GM21526 (cell line): ENCODE results near the gene ATP5PO.
"Not testable (repeated sequence)": the region's sequence is repeated elsewhere in the genome, so short reads cannot be mapped to it uniquely, and the experiment has no call there.

Source experiments
- ATAC-seq: cut with Tn5 transposase; IDR thresholded peaks from one replicate; pipeline ENCODE4 v1.9.1; 2021; ENCODE audit warnings: moderate library complexity; ENCODE audit not compliant: unreplicated experiment, low FRiP score

Gene ATP5PO

DNA sequence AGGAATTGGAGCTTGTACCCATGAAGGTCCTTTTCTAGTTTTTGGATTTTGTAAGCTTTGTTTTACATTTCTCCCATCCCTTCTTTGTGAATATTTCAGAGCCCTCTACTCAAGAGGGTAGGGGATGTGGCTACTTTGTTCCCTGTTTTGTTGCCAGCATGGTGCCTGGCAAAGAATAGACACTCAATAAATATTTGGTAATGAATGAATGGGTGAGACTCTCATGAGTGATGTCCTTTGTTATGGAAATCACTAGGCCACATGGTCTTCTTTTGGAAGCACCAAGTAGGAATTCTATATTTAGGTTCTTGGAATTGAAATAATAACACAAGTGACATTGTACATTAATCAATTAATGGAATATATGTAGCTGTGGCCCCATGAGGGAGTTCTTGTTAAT is 26.8 kb upstream of the ATP5PO start:
- no peak for ATAC-seq

DNA sequence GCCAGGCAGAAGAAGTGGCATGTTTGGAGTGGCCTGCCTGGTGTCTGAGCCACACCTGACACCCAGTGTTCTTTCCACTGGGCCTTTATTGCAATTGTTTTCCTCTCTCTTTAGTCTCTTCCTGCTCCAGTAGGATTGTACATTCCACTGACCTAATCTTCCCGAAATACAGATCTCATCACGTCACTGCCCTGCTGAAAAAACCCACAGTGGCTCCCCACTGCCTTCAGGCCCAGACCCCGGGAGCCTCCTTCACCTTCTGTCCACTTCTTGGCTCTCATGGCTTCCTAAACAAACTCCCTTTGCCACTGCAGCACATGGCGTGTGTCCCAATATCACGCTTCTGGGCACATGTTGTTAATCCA is 25.3 kb upstream of the ATP5PO start:
- no peak for ATAC-seq

DNA sequence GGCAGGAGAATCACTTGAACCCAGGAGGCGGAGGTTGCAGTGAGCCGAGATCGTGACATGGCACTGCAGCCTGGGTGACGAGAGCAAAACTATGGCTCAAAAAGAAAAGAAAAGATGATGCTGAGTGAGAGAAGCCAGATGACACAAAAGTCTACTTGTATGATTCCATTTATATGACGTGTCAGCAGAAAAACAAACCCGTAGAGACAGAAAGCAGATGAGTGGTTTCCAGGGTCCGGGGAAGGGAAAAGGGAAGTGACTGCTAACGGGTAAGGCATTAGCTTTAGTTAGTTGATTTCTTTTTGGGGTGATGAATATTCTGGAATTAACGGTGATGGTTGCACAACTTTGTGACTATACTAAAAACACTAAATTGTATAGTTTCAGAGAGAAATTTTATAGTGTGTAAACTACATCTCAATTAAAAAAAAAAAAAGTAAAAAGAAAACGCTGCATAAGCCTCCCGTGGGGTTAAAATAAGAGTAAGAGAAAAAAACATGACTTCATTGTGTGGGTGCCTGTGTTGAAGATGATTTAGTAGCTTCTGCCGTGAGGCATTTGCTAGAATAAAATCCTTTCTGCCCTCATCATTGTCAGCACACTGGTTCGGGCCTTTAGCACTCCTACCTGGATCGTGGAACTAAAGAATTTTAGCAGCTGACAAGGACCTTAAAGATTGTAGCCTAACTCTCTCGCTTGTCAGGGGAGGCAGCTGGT is 24.7 kb upstream of the ATP5PO start:
- no peak for ATAC-seq

DNA sequence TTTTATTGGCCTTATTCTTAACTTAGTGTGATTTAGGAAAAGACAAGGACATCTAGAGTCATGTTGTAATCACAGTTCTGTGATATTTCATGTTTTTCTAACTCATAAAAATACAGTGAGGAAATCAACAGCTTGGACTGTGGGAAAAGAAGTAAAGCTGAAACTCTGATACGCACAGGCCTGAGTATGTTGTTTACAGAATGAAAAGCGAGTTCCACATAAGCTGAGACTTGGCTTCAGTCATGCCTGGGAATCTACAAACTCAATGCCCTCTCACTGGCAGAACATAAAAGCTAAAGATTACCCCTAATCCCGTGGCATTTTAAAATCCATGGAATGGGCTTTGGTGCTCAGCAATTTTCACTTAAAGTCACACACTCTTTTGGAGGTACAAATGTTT is 23.6 kb upstream of the ATP5PO start:
- no peak for ATAC-seq

DNA sequence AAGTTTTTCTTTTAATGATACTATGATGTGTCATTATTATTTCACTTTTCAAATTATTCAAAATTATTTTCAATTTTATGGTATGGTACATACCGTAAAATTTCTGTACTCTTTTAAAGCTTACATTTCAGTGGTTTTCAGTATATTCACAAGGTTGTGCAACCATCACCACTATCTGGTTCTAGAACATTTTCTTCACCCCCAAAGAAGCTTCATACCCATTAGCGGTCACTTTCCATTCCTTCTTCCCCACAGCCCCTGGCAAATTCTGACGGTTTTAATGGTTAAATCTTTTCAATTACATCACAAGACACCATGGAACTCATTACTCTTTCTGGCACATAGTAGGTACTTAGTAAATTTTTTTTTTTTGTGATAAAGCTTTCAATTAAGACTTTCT is 22.8 kb upstream of the ATP5PO start:
- ATAC-seq = no peak

DNA sequence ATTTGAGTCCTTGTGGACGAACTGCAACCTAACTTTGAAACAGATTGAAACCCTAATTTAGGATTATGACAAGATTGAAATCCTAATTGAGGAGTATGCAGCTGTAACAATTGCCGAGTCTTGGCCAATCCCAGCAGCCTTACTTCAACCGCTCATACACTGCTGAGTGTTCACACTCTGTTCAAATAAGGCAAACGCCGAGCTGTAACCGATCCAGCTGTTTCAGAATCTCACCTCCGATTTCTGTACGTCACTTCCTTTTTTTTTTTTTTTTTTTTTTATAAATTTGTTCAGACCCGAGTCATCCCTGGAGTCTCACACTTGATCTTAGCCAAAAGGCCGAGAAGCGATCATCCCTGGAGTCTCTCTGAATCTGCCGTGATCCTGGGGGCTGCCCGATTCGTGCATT is 22.3 kb upstream of the ATP5PO start:
- no peak for ATAC-seq

DNA sequence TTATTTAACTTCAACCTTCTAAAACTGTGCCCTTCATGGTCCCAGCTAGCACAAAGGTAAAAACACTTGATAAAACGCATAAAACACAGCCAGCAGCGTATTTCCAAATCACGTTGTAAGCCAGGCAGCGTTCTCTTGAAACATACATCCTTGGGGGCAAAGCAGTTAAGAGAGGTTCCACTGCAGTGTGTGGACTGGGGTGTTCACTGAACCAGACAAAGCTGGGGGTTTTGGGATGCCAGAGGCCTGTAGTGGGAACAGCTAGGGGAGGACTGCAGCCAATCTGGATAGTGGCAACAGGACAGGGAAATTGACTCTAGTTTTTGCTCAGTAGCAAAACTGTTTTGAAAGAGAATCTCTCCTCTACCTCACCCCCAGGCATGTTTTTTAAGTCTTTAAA is 21.5 kb upstream of the ATP5PO start:
- no peak for ATAC-seq

DNA sequence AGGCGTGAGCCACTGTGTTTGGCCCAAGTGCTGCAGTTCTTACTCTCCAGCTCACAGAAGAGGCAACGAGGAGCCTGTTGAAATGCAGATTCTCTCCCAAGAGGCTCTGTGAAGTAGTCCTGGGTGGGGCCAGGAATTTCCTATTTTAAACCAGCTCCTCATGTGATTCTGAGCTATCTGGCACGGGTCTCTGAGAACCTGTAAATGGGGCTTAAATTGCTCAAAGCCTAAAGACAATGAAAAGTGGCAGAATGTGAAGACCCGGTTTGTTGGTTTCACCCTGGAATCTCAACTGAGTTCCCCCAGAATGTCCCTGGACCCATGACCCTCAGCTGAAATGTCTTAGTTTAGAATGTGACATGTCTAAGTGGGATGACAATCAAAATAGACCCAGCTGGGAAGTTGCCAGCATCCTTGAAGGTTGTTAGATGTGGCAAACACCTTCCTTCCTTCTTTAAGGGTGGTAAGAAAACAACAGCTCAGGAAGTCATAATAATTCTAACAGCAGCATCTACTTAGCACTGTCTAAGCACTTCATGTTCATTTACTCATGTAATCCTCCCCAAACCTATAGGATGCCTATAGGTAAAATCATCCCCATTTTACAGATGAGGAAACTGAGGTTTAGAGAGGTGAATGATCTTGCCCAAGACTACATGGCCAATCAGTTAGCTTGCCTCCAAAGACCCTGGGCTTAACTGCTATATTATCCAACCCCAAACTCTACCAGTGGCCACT is 20.9 kb upstream of the ATP5PO start:
- no peak for ATAC-seq

DNA sequence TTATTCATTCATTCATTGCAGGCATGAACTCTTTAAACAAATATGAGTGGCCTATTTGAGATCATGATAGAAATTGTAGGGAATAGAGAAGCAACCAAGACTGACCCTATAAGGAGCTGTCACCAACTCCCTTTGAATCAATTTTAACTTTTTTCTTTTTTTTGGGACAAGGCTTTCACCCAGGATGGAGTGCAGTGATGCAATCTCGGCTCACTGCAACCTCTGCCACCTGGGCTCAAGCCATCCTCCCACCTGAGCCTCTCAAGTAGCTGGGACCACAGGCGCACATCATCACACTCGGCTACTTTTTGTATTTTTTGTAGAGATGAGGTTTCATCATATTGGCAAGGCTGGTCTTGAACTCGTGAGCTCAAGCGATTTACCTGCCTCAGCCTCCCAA is 17.1 kb upstream of the ATP5PO start:
- no peak for ATAC-seq

DNA sequence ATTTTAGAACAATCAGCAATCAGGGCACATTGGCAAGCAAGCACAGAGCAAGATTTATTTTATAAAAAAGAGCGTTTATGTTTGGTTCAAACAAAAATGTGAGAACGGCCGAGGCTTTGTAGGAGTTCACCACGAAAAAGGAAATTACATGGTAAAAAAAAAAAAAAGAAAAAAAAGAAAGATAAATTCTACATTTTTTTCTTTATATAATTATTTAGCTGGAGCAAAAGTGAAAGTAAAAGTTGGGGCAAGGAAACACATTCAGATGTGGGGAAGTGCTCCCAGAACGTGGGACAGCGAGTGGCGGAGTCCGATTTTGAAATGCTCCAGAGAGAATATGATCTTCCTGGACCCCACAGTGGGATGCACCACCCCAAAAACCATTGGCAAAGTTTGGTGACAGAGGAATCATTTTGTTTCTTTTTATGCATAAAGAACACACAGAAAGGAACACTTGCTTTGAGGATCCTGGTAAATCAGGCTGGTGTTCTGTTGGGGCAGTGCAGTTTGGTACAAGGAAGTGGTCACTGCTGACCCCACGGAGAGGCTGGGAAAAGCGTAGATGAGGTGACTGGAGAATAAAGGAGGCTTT is 16.3 kb upstream of the ATP5PO start:
- no peak for ATAC-seq

DNA sequence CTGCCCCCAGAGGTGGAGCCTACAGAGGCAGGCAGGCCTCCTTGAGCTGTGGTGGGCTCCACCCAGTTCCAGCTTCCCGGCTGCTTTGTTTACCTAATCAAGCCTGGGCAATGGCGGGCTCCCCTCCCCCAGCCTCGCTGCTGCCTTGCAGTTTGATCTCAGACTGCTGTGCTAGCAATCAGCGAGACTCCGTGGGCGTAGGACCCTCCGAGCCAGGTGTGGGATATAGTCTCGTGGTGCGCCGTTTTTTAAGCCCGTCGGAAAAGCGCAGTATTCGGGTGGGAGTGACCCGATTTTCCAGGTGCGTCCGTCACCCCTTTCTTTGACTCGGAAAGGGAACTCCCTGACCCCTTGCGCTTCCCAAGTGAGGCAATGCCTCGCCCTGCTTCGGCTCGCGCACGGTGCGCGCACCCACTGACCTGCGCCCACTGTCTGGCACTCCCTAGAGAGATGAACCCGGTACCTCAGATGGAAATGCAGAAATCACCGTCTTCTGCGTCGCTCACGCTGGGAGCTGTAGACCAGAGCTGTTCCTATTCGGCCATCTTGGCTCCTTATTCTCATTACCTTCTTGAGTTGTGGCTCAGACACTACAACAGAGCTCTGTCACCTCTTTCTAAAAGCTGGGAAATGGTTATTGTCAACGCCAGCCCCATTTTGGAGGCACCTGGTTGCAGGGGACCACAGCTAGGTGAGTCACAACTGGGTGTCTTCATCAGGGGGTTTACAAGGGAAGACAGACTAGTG is 15.6 kb upstream of the ATP5PO start:
- ATAC-seq = not testable (repeated sequence)

DNA sequence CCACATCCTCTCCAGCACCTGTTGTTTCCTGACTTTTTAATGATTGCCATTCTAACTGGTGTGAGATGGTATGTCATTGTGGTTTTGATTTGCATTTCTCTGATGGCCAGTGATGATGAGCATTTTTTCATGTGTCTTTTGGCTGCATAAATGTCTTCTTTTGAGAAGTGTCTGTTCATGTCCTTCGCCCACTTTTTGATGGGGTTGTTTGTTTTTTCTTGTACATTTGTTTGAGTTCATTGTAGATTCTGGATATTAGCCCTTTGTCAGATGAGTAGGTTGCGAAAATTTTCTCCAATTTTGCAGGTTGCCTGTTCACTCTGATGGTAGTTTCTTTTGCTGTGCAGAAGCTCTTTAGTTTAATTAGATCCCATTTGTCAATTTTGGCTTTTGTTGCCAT is 10.6 kb upstream of the ATP5PO start:
- ATAC-seq = not testable (repeated sequence)

DNA sequence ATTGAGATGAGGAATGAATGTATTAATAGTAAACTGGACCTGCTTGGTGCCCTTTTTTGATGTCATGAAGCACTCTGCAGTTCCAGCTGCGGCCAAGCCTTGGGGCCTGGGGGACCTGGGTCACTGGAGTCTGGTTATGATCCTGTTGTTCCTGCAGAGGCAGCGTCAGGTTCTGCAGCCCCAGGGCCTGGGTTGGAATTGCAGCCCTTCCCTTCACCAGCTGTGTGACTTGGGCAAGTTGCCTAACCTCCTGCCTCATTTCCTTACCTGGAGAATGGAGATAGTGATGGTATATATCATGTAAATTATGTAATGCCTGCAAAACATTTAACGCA is 9.1 kb upstream of the ATP5PO start:
- no peak for ATAC-seq

DNA sequence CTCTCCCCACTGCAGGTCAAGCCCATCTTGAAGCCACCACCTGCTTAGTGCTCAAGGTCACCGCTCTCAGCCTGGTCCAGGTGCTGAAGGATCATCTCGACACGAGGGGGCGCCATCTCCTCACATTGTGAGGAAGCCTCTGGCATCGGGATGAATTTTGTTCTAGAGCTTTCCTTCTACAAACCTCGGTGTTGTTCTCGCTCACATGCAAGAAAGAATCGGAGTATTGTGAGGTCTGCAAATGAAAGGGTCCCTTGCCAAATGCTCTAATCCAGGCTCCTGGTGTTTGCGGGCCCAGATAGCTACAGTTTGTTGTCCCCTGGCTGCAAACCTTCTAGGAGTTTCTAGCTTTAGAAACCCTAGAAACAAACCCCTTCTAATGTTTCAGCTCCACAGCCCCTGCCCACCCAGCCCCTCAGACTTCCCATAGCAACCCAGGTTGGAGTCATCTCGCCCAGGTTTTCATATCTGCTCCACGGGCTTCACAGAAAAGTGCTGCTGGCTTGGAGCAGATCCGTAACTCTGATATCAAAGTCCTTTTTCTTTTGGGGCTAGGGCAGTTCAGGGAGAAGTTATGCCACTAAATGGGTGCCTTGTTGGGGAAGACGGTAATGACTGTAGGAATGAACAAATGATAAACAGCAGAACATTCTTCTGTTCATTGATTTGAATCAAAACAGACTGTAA is 8.6 kb upstream of the ATP5PO start:
- peak; percentile 73 for ATAC-seq

DNA sequence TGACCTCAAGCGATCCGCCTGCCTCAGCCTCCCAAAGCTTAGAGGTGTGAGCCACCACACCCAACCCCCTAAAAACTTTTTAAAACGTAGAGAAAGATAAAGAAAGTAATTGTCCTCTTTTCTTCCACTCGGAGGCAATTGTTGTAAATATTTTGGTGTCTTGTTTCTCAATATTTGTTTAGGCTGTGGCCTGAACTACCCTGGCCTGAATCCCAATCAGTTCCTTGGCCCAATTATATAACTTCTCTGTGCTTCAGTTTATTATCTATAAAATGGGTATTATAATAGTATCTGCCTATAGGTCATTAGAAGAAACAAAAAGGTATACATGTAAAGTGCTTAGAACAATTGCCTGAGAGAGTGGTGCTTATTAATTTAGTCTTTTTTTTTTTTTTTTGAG is 1.8 kb upstream of the ATP5PO start:
- no peak for ATAC-seq

DNA sequence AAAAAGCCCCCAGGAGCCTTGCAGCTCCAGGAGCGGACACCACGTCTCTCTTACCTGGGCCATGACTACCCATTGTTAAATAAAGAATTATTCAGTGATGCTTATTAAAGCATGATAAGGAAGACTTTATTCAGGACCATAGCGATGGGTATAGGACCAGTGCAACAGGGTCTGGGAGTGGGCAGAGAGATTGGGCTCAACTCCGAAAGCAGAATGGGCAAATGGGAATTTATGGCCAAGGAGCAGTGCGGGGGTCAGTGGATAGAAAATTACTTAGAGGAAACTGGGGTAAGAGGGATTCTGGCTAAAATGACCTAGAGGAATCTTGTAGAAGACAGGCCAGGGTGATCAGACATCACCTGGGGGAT is 580 bp upstream of the ATP5PO start:
- no peak for ATAC-seq

DNA sequence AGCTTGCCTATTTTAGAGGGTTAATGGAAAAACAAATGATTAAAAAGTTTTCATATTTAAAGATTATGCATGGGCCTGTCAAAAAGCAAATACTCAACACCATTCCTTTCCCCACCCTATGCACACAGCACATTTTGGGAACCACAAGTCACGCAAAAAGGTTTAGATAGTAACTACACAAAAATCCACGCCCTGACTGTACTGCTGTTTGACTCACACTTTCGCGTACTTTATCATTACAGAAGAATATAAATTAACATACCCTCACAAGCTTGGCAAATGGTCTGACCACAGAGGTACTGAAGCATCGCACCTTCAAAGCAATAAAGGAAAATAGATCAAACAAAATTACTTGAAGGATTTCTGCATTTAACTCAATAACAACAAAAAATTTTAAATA is 1.4 kb downstream of the ATP5PO start:
- no peak for ATAC-seq

DNA sequence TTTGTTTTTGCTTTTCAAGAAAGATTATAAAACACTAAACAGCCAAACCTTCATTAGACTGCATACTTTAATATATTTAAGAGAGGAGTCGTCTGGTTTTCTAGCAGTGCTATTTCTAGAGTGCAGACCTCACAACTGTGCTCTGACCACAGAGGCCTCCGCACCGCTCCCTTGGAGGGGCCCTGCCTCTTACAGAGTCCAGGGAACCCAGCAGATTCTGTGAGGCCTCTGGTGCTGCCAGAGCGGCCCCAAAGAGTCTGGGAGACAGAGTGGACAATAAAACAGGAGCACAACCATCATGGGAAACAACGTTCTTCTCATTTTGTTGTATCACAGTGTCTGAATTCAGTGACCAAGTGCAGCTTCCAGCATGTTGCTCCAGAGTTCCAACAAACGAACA is 5.8 kb downstream of the ATP5PO start:
- no peak for ATAC-seq

DNA sequence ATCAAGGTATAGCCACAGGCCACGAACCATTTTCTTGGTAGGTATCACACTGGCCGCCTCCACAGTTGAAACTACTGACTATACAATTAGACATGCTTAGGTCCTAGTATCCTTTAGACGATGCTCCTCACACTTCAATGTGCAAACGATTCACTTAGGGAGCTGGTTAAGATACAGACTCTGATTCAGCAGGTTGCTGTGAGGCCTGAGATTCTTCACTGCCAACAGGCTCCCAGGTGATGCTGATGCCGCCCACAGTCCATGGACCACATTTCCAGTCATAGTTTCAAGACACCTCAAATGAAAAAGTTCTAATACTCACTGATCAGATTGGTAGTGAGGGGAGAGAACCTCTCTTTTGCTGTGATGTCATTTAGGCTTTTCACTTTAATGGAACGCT is 6.8 kb downstream of the ATP5PO start:
- ATAC-seq = no peak

DNA sequence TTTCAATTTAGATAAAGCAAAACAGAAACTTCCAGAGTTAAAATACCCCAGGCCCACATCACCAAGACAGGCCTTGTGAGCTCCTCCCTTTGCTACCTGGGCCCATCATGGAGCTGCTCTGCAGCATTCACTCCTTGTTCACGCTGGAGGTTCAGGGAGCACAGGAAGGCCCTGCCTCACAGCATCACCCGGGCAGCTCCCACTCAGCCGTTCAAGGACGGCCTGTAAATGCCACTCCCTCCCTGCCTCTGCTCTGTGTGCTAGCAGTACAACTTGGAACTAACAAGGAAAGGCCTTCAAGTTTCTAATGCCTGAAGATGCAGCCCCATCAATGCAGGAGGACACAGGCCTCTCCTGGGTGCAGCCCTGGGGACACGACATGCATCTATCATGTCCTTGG is 11.6 kb downstream of the ATP5PO start:
- no peak for ATAC-seq

DNA sequence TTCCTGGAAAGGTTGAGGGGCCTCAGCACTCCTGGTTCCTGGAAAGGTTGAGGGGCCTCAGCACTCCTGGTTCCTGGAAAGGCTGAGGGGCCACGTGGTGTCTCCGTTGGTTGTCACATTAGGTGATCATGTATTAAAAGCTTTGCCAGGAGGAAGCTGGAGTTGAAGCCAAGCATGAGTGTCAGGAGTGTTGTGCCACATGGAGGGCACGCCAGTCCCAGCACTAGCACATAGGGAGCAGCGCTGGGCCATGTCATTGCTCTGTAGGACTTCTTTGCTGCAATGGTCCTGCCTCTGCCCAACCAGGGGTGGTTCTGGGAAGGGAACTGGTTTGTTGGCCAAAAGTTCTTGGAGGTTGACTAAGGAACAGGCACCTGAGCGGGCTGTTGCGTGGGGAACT is 13.3 kb downstream of the ATP5PO start:
- ATAC-seq = no peak
